Ishikawa (cell line): ENCODE results near the gene AP3B1.

Experiments used
- CEBPB ChIP-seq: IDR thresholded peaks from 2 replicates; pipeline ENCODE4 v1.6.1; 2012
- TAF1 ChIP-seq: IDR thresholded peaks from 2 replicates; pipeline ENCODE4 v1.6.1; 2012; ENCODE audit warnings: low read depth, mild to moderate bottlenecking
- TCF12 ChIP-seq: IDR thresholded peaks from 2 replicates; pipeline ENCODE4 v1.6.1; 2012; ENCODE audit warnings: low read depth
- TF ChIP-seq, protein P1 (sequence below): IDR thresholded peaks from 2 replicates; pipeline ENCODE4 v1.6.1; 2012

DNA sequence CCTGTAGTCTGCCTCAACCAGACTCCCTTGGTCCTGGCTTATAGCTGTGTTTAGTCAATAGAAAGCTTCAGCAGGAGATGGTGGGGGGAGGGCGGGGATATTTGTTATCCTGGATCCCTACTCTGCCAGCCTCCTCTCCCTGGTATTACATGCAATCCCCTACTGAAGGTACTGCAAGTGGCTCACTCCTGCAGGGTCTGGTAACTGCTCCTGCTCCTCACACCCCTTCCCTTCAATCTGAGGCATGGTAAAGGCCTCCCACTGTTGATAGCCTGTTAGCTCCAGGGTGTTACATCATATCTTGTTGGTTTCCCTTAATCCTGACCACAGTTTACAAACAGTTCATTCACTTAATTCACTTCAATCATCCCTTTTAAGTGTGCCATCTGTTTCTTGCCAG, 137.5 kb downstream of the AP3B1 start:
- no peak for TF ChIP-seq CEBPB
- no peak for TF ChIP-seq TAF1
- TF ChIP-seq TCF12, result no peak
- TF ChIP-seq, protein P1, sequence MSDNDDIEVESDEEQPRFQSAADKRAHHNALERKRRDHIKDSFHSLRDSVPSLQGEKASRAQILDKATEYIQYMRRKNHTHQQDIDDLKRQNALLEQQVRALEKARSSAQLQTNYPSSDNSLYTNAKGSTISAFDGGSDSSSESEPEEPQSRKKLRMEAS, result no peak
